Endothelial cell of umbilical vein (primary cell): ENCODE measurements around the gene DPH6. TPM values are rescaled to one million over a fixed set of nuclear protein-coding genes. Genes with fewer than 3 reads are reported as not detected.

Experiments
- BruUV-seq: library from RNA; stranded (reverse); fragments of 400-500 nt; replicated peaks from 2 replicates; lab custom pipeline; 2021; lab: Mats Ljungman, UMichigan
- CTCF ChIA-PET: fragments of 300-600, 350-600 bp; sonication (Branson Sonifier 250); formaldehyde crosslinking; loops from one replicate; lab custom pipeline; 2021; ENCODE audit warnings: antibody characterized with exemption, inconsistent platforms; lab: Charles Lee
- POLR2A ChIA-PET: fragments of 300-600, 350-600 bp; sonication (Branson Sonifier 250); formaldehyde crosslinking; loops from one replicate; lab custom pipeline; 2021; ENCODE audit warnings: antibody characterized with exemption, inconsistent platforms; lab: Charles Lee
- DNase-seq: peaks from one replicate; pipeline ENCODE4 v3.0.0-alpha.2; 2011; ENCODE audit warnings: low read depth, low spot score
- FAIRE-seq: peaks from 2 replicates; lab custom pipeline; 2011; peaks lifted over from hg19 to GRCh38; lab: Jason Lieb, UNC
- H2AFZ ChIP-seq: 2 replicates; pipeline ENCODE4 v1.6.0; 2012; ENCODE audit warnings: low read depth, low read length, control low read depth, inconsistent platforms
- H3K27ac ChIP-seq: 2 replicates; pipeline ENCODE4 v1.5.1; 2011; ENCODE audit warnings: low read depth, mild to moderate bottlenecking, control low read depth, low read length, moderate library complexity; ENCODE audit not compliant: insufficient read depth
- H3K27me3 ChIP-seq, 2 experiments: 2 replicates each; pipeline versions ENCODE4 v1.6.0 to v1.6.1; 2011; ENCODE audit warnings: low read length in 2 of 2, mixed read lengths in 1 of 2; ENCODE audit not compliant: control insufficient read depth in 2 of 2, insufficient read depth in 2 of 2
- H3K36me3 ChIP-seq, 2 experiments: 2 replicates in 1 of 2; 3 replicates in 1 of 2; pipeline ENCODE4 v1.5.1; 2011; ENCODE audit warnings: low read length in 2 of 2, mild to moderate bottlenecking in 1 of 2, moderate library complexity in 1 of 2; ENCODE audit not compliant: control insufficient read depth in 2 of 2, insufficient read depth in 2 of 2; ENCODE audit errors: extremely low read depth in 1 of 2
- H3K4me1 ChIP-seq: 3 replicates; pipeline ENCODE4 v1.5.1; 2011; ENCODE audit warnings: mild to moderate bottlenecking, low read length; ENCODE audit not compliant: control insufficient read depth, insufficient read depth; ENCODE audit errors: extremely low read depth
- H3K4me2 ChIP-seq: 2 replicates; pipeline ENCODE4 v1.6.1; 2011; ENCODE audit warnings: low read length, control low read depth, mixed read lengths; ENCODE audit not compliant: insufficient read depth
- H3K4me3 ChIP-seq, 3 experiments: fragments of 200-600 bp in 1 of 3; sonication (generic), shearing (Covaris generic) in 1 of 3; replicated peaks in 1 of 3; 2 replicates each; pipeline ENCODE4 v1.5.1; 2011 to 2016; ENCODE audit warnings: control low read depth in 3 of 3, low read length in 3 of 3, mild to moderate bottlenecking in 2 of 3, inconsistent platforms in 1 of 3, low read depth in 1 of 3, moderate library complexity in 1 of 3; ENCODE audit not compliant: insufficient read depth in 1 of 3
- H3K79me2 ChIP-seq: 2 replicates; pipeline ENCODE4 v1.6.0; 2012; ENCODE audit warnings: low read length, inconsistent platforms; ENCODE audit not compliant: control insufficient read depth, insufficient read depth
- H3K9ac ChIP-seq: replicated peaks from 2 replicates; pipeline ENCODE3; 2011; ENCODE audit warnings: low read length, control low read depth; ENCODE audit not compliant: insufficient read depth; ENCODE audit errors: extremely low read depth
- H3K9me1 ChIP-seq: replicated peaks from 3 replicates; pipeline ENCODE4 v1.6.0; 2011; ENCODE audit warnings: mild to moderate bottlenecking, low read length; ENCODE audit not compliant: control insufficient read depth, insufficient read depth; ENCODE audit errors: extremely low read depth
- H3K9me3 ChIP-seq: replicated peaks from 2 replicates; pipeline ENCODE4 v1.5.1; 2012; ENCODE audit warnings: low read length, inconsistent platforms; ENCODE audit not compliant: control insufficient read depth, insufficient read depth
- H4K20me1 ChIP-seq: replicated peaks from 2 replicates; pipeline ENCODE3; 2011; ENCODE audit warnings: mild to moderate bottlenecking, low read length; ENCODE audit not compliant: control insufficient read depth, insufficient read depth; ENCODE audit errors: extremely low read depth
- CTCF ChIP-seq, 2 donors: IDR thresholded peaks; 1 replicate in 1 of 2; 2 replicates in 1 of 2; pipeline ENCODE4 v1.5.1; 2011; ENCODE audit warnings: low read length in 2 of 2, mild to moderate bottlenecking in 2 of 2, moderate library complexity in 2 of 2, control low read depth in 1 of 2, inconsistent platforms in 1 of 2, low read depth in 1 of 2; ENCODE audit not compliant: insufficient read depth in 1 of 2; ENCODE audit errors: extremely low read depth in 1 of 2
- EZH2 ChIP-seq: IDR thresholded peaks from 2 replicates; pipeline ENCODE4 v1.6.1; 2012; ENCODE audit warnings: borderline replicate concordance, low read depth, mild to moderate bottlenecking, moderate library complexity, low read length, inconsistent platforms; ENCODE audit not compliant: severe bottlenecking
- FOS ChIP-seq: IDR thresholded peaks from 2 replicates; pipeline ENCODE4 v1.6.1; 2011; ENCODE audit warnings: mild to moderate bottlenecking, low read length, moderate library complexity, borderline replicate concordance; ENCODE audit not compliant: insufficient read depth
- GATA2 ChIP-seq: IDR thresholded peaks from 2 replicates; pipeline ENCODE4 v1.7.0; 2011; ENCODE audit warnings: low read depth, mild to moderate bottlenecking, moderate library complexity, mixed read lengths, low read length; ENCODE audit not compliant: insufficient read length, insufficient read depth
- JUN ChIP-seq: IDR thresholded peaks from 2 replicates; pipeline ENCODE4 v1.6.1; 2011; ENCODE audit warnings: borderline replicate concordance, low read depth; ENCODE audit not compliant: insufficient read length, insufficient read depth
- MAX ChIP-seq: IDR thresholded peaks from 2 replicates; pipeline ENCODE4 v1.6.1; 2011; ENCODE audit not compliant: insufficient read depth, insufficient read length
- MYC ChIP-seq: IDR thresholded peaks from one replicate; pipeline ENCODE4 v1.6.1; 2011; ENCODE audit warnings: mild to moderate bottlenecking, low read depth, low read length
- POLR2A ChIP-seq: IDR thresholded peaks from 2 replicates; pipeline ENCODE4 v1.6.1; 2012; ENCODE audit warnings: low read depth, mild to moderate bottlenecking, control low read depth, low read length
- POLR2AphosphoS5 ChIP-seq: IDR thresholded peaks from 2 replicates; pipeline ENCODE4 v1.6.1; 2012; ENCODE audit warnings: low read depth, mild to moderate bottlenecking, control low read depth, low read length, moderate library complexity; ENCODE audit not compliant: insufficient read depth
- dilution Hi-C: fragments of 300-500 bp; cut with MboI; formaldehyde crosslinking; loops from one replicate; pipeline ENCODE4 v1.15.0; 2019; ENCODE audit warnings: low sequenced_read_pairs; ENCODE audit not compliant: extremely low pct_ligation_motif_present
- intact Hi-C: fragments of 100-400 bp; cut with micrococcal nuclease; formaldehyde crosslinking; loops from one replicate; pipeline ENCODE4 v1.10.0; 2022
- polyA plus RNA-seq, 4 experiments: library from polyadenylated mRNA; depleted of rRNA in 3 of 4; stranded (reverse) in 3 of 4; unstranded in 1 of 4; fragments of >200 nt; gene quantifications; 2 replicates each; pipeline versions ENCODE4 v1.2.1 to v1.2.3, GENCODE V29; 2011 to 2012; ENCODE audit warnings: missing spikeins in 1 of 4
- total RNA-seq: library from RNA; stranded (reverse); gene quantifications from 2 replicates; pipeline ENCODE4 v1.2.3, GENCODE V29; 2021

DPH6 gene
- total and polyA plus RNA-seq, 2 donors (not counting 3 experiments of a cell fraction or from before 2014, with no cell fraction given), result 4.6 to 10.1 TPM

- no peaks in the 10 kb centered on the region for H3K79me2 ChIP-seq
- no peak for DNase-seq
- dilution Hi-C loops, result no loop called here
- FAIRE-seq, result no peak
- POLR2A ChIA-PET, result no interaction called here
- intact Hi-C loops, result no loop called here
- no TSS peak for BruUV-seq
- no peak overlapping the region for H3K4me2 ChIP-seq
- H3K4me3 ChIP-seq, result no peak overlapping the region
- no peak for TF ChIP-seq GATA2
- TF ChIP-seq CTCF (IDR thresholded peaks at IDR 0.05; ENCODE audit: extremely low read depth in 1 of 2, insufficient read depth in 1 of 2, low read depth in 1 of 2, low read length in 2 of 2), result no peak
- H3K9me1 ChIP-seq, result no peaks in the 10 kb centered on the region
- CTCF ChIA-PET, result interaction anchor here (1.1 to 1.5 kb wide), 2 partner anchors 27 to 61 kb away, joined by 3 to 4 read pairs; no protein-coding TSS in a partner anchor
- no peaks in the 10 kb centered on the region for H3K4me1 ChIP-seq
- H2AFZ ChIP-seq, result no peak overlapping the region
- no peaks in the 10 kb centered on the region for H4K20me1 ChIP-seq
- no peak overlapping the region for H3K9ac ChIP-seq
- H3K27ac ChIP-seq, result no peak overlapping the region
- H3K27me3 ChIP-seq, result no peaks in the 10 kb centered on the region
- H3K36me3 ChIP-seq, result no peaks in the 10 kb centered on the region
- no peaks in the 10 kb centered on the region for H3K9me3 ChIP-seq
Measured at GRCh38 chr15:35505809-35506208, 40.2 kb downstream of the DPH6 start.

- dilution Hi-C loops, result no loop called here
- H3K27me3 ChIP-seq, result no peaks in the 10 kb centered on the region
- CTCF ChIA-PET, result interaction anchor here (1.5 kb wide), 1 partner anchor 216 kb away, joined by 4 read pairs; no protein-coding TSS in a partner anchor
- H3K79me2 ChIP-seq, result no peaks in the 10 kb centered on the region
- POLR2A ChIA-PET, result no interaction called here
- TF ChIP-seq GATA2, result no peak
- no peak for TF ChIP-seq FOS
- no peak for TF ChIP-seq JUN
- no peak for TF ChIP-seq EZH2
- TF ChIP-seq POLR2A, result no peak
- TF ChIP-seq MAX, result no peak
- no peak for TF ChIP-seq MYC
- TF ChIP-seq POLR2AphosphoS5, result no peak
- no peak for TF ChIP-seq CTCF (IDR thresholded peaks at IDR 0.05; ENCODE audit: extremely low read depth in 1 of 2, insufficient read depth in 1 of 2, low read depth in 1 of 2, low read length in 2 of 2)
- H3K9me3 ChIP-seq, result no peaks in the 10 kb centered on the region
- H3K4me1 ChIP-seq, result no peaks in the 10 kb centered on the region
- intact Hi-C loops, result no loop called here
- FAIRE-seq (no peak), DNase-seq (no peak)
- no peak overlapping the region for H2AFZ ChIP-seq
- BruUV-seq, result no TSS peak
- H3K9ac ChIP-seq, result no peak overlapping the region
- no peaks in the 10 kb centered on the region for H3K36me3 ChIP-seq
- no peak overlapping the region for H3K4me3 ChIP-seq
- H3K9me1 ChIP-seq, result no peaks in the 10 kb centered on the region
- no peaks in the 10 kb centered on the region for H4K20me1 ChIP-seq
- no peak overlapping the region for H3K27ac ChIP-seq
- no peak overlapping the region for H3K4me2 ChIP-seq
Measured at GRCh38 chr15:35505141-35505540, 40.8 kb downstream of the DPH6 start.
